Measurements from ENCODE around the gene DOCK9. TPM values are rescaled to one million over a fixed set of nuclear protein-coding genes. Genes with fewer than 3 reads are reported as not detected.

DOCK9 gene
- total RNA-seq, 1 donor: 44.5 TPM

DNA sequence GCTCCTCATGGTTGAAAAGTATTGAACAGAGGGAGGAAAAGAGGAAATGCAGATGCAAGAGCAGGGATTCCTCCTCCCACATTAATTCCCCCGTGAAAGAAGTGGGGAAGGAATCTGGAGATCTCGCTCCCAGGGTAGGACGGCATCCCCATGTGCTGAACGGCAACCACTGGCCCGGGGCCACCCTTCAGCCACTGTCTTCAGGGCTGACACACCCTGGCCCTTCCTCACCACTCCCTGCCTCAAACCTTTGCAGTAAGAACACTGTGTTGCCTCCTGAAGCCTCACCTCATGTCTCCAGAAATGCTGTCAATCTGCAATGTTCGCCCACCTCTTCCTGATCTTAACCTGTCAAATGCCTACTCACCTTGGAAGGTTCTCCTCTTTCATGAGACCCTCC, 10.9 kb upstream of the DOCK9 start:
- TF ChIP-seq, protein P1, sequence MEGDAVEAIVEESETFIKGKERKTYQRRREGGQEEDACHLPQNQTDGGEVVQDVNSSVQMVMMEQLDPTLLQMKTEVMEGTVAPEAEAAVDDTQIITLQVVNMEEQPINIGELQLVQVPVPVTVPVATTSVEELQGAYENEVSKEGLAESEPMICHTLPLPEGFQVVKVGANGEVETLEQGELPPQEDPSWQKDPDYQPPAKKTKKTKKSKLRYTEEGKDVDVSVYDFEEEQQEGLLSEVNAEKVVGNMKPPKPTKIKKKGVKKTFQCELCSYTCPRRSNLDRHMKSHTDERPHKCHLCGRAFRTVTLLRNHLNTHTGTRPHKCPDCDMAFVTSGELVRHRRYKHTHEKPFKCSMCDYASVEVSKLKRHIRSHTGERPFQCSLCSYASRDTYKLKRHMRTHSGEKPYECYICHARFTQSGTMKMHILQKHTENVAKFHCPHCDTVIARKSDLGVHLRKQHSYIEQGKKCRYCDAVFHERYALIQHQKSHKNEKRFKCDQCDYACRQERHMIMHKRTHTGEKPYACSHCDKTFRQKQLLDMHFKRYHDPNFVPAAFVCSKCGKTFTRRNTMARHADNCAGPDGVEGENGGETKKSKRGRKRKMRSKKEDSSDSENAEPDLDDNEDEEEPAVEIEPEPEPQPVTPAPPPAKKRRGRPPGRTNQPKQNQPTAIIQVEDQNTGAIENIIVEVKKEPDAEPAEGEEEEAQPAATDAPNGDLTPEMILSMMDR (IDR thresholded peaks at IDR 0.05; ENCODE audit: extremely low read depth, low read depth, low read length): no peak
- Histone ChIP-seq H3K27me3 (ENCODE audit: insufficient read depth, low read length) (no peaks in the 10 kb centered on the region), H3K9me3 (ENCODE audit: low read depth, low read length) (no peaks in the 10 kb centered on the region), H2AFZ (ENCODE audit: low read length) (no peak overlapping the region), H4K20me1 (ENCODE audit: insufficient read depth, low read length) (no peaks in the 10 kb centered on the region), H3K4me2 (ENCODE audit: insufficient read depth, low read length) (no peak overlapping the region), H3K27ac (ENCODE audit: low read depth, low read length) (no peak overlapping the region), H3K4me3 (ENCODE audit: insufficient read depth, low read length) (no peak overlapping the region), H3K36me3 (ENCODE audit: insufficient read depth, low read length) (no peaks in the 10 kb centered on the region), H3K4me1 (ENCODE audit: insufficient read depth, low read length) (no peaks in the 10 kb centered on the region), H3K79me2 (ENCODE audit: insufficient read depth, low read length) (no peaks in the 10 kb centered on the region)
- no peak for DNase-seq (ENCODE audit: insufficient read length, low spot score, missing footprints)

DNA sequence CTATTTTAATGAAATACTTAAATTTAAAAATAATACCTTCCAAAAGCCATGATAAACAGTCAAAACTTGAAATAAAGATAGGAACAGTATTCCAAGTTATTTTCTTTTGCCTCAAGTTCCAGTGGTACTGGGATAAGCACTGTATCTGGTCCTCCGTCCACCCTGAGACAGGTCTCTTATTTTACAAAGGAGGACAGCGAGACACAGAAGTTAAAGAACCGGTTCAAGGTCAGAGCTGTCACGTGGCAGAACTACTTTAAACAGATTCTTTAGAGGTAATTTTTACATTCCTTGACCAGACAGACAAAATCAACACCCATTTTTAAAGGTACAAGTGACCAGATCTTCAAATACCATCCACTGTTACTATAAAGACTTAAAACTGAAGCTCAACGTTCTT, 10.4 kb upstream of the DOCK9 start:
- no peak for DNase-seq (ENCODE audit: insufficient read length, low spot score, missing footprints)
- no peaks in the 10 kb centered on the region for H4K20me1 ChIP-seq (ENCODE audit: insufficient read depth, low read length)
- H3K4me2 ChIP-seq (ENCODE audit: insufficient read depth, low read length): no peak overlapping the region
- no peak overlapping the region for H2AFZ ChIP-seq (ENCODE audit: low read length)
- H3K36me3 ChIP-seq (ENCODE audit: insufficient read depth, low read length): no peaks in the 10 kb centered on the region
- no peaks in the 10 kb centered on the region for H3K79me2 ChIP-seq (ENCODE audit: insufficient read depth, low read length)
- no peaks in the 10 kb centered on the region for H3K27me3 ChIP-seq (ENCODE audit: insufficient read depth, low read length)
- no peak overlapping the region for H3K27ac ChIP-seq (ENCODE audit: low read depth, low read length)
- TF ChIP-seq, protein P1 (IDR thresholded peaks at IDR 0.05; ENCODE audit: extremely low read depth, low read depth, low read length): no peak
- H3K4me1 ChIP-seq (ENCODE audit: insufficient read depth, low read length): no peaks in the 10 kb centered on the region
- no peak overlapping the region for H3K4me3 ChIP-seq (ENCODE audit: insufficient read depth, low read length)
- H3K9me3 ChIP-seq (ENCODE audit: low read depth, low read length): no peaks in the 10 kb centered on the region

DNA sequence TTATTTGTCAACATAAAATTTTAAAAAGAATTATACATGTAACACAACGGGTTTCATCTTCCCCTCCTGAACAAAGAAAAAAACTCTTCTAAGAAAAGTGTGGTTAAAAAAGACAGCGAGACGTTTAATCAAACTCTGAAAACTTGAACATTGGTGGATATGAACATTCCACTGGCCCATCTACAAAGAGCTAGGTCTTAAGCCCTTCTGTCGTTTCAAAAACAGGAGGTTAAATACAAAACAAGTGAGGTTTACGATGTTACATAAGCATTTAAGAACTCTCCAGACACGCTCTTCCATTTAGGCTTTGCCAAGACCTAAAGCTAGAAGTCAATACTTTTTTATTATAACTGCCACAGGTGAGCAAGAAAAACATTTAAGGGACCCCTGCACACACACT, 9.4 kb upstream of the DOCK9 start:
- TF ChIP-seq, protein P1 (IDR thresholded peaks at IDR 0.05; ENCODE audit: extremely low read depth, low read depth, low read length): no peak
- Histone ChIP-seq H4K20me1 (ENCODE audit: insufficient read depth, low read length) (no peaks in the 10 kb centered on the region), H3K4me1 (ENCODE audit: insufficient read depth, low read length) (no peaks in the 10 kb centered on the region), H3K27me3 (ENCODE audit: insufficient read depth, low read length) (no peaks in the 10 kb centered on the region), H3K9me3 (ENCODE audit: low read depth, low read length) (no peaks in the 10 kb centered on the region), H3K4me3 (ENCODE audit: insufficient read depth, low read length) (no peak overlapping the region), H3K79me2 (ENCODE audit: insufficient read depth, low read length) (no peaks in the 10 kb centered on the region), H2AFZ (ENCODE audit: low read length) (no peak overlapping the region), H3K36me3 (ENCODE audit: insufficient read depth, low read length) (no peaks in the 10 kb centered on the region), H3K4me2 (ENCODE audit: insufficient read depth, low read length) (no peak overlapping the region), H3K27ac (ENCODE audit: low read depth, low read length) (no peak overlapping the region)
- DNase-seq (ENCODE audit: insufficient read length, low spot score, missing footprints): no peak

DNA sequence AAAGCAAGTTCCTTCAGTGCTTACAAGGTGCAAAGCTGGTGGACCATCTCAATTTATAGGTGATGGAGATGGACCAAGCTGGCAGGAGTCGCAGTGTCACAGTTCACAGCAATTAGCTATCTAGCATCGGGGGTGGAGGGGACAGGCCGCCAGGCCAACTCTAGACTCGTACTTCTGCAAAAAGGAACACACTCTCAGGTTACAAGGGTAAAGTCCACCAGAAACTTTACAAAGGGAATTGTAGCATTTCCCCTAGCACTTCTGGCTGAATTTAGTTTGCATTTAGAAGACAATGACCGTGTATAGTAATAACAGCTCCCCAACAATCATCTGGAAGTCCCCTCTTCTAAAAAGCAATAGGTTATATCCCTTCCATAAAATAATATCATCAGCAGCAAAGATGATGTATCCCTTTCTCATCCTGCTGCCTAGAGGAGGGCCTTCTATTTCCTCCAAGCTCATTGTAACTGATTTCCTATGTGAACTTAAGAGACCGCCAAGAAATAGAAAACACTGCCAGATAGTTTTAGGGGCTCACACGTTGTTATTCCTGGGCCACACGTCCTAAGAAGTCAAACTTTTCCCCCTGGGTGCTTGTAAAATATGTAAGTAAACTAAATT, 8.5 kb upstream of the DOCK9 start:
- TF ChIP-seq, protein P1 (IDR thresholded peaks at IDR 0.05; ENCODE audit: extremely low read depth, low read depth, low read length): no peak
- H4K20me1 ChIP-seq (ENCODE audit: insufficient read depth, low read length): no peaks in the 10 kb centered on the region

More for the DNA sequence above, 8.5 kb upstream of the DOCK9 start:
- Histone ChIP-seq H3K79me2 (ENCODE audit: insufficient read depth, low read length) (no peaks in the 10 kb centered on the region), H2AFZ (ENCODE audit: low read length) (no peak overlapping the region), H3K9me3 (ENCODE audit: low read depth, low read length) (no peaks in the 10 kb centered on the region), H3K27ac (ENCODE audit: low read depth, low read length) (no peak overlapping the region), H3K4me1 (ENCODE audit: insufficient read depth, low read length) (no peaks in the 10 kb centered on the region), H3K27me3 (ENCODE audit: insufficient read depth, low read length) (no peaks in the 10 kb centered on the region), H3K36me3 (ENCODE audit: insufficient read depth, low read length) (no peaks in the 10 kb centered on the region), H3K4me3 (ENCODE audit: insufficient read depth, low read length) (no peak overlapping the region), H3K4me2 (ENCODE audit: insufficient read depth, low read length) (no peak overlapping the region)
- DNase-seq (ENCODE audit: insufficient read length, low spot score, missing footprints): no peak

All from osteoblast (primary cell).